HT-29 (cell line): ENCODE measurements around the gene DYSF. TPM values are rescaled to one million over a fixed set of nuclear protein-coding genes. Genes with fewer than 3 reads are reported as not detected.

Source experiments
- DNase-seq: peaks from one replicate; pipeline ENCODE4 v3.0.0-alpha.2; 2015; ENCODE audit warnings: low spot score
- total RNA-seq: library from RNA; depleted of rRNA; stranded (reverse); fragments of >200 nt; shearing (Covaris generic); gene quantifications from 2 replicates; pipeline ENCODE4 v1.2.3, GENCODE V29; 2014

DYSF gene
- total RNA-seq, 1 experiment from 2014 or later, result not detected

- no peak for DNase-seq
These were observed 236.8 kb downstream of the DYSF start for GRCh38 chr2:71689968-71690834.

- DNase-seq, result no peak
These were observed 237.6 kb downstream of the DYSF start for GRCh38 chr2:71690876-71691475.

- no peak for DNase-seq
These were observed 238.5 kb downstream of the DYSF start for GRCh38 chr2:71691747-71692441.

- DNase-seq, result no peak
These were observed 239.4 kb downstream of the DYSF start for GRCh38 chr2:71692621-71693277.

GRCh38 chr2:71693286-71694270 lies 240.2 kb downstream of the DYSF start:
- no peak for DNase-seq

GRCh38 chr2:71694501-71695234 lies 241.3 kb downstream of the DYSF start:
- no peak for DNase-seq

- DNase-seq, result no peak
These were observed 242.1 kb downstream of the DYSF start for GRCh38 chr2:71695235-71696120.

- DNase-seq, result no peak
These were observed 243.0 kb downstream of the DYSF start for GRCh38 chr2:71696381-71696780.

GRCh38 chr2:71697106-71698004 lies 244.0 kb downstream of the DYSF start:
- DNase-seq, result no peak

- no peak for DNase-seq
These were observed 246.1 kb downstream of the DYSF start for GRCh38 chr2:71699428-71699827.

- no peak for DNase-seq
These were observed 246.8 kb downstream of the DYSF start for GRCh38 chr2:71700041-71700657.

GRCh38 chr2:71700658-71701397 lies 247.5 kb downstream of the DYSF start:
- no peak for DNase-seq

- DNase-seq, result no peak
These were observed 249.0 kb downstream of the DYSF start for GRCh38 chr2:71702071-71702970.

- no peak for DNase-seq
These were observed 249.9 kb downstream of the DYSF start for GRCh38 chr2:71702971-71703898.
